ENCODE data around the gene ALOX12B. TPM values are rescaled to one million over a fixed set of nuclear protein-coding genes. Genes with fewer than 3 reads are reported as not detected.

The ALOX12B gene
- total and polyA plus RNA-seq, 2 of the 8 experiments (the other 6 are each of a cell fraction or from before 2014, with no cell fraction given), result 0.86 TPM; not detected in 1

DNA sequence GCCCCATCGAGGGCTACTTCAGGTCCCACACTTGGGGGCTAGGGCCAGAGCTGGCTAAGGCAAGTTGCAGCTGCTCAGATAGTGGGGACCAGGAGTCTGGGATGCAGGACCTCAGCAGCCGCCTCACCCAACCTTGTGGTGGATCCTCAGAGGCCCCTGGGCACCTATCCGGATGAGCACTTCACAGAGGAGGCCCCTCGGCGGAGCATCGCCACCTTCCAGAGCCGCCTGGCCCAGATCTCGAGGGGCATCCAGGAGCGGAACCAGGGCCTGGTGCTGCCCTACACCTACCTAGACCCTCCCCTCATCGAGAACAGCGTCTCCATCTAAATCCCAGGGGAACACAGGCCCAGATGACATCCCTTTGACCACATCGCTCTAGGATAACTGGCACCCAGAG is 39.3 kb downstream of the ALOX12B start:
- POLR2A ChIA-PET (ENCODE audit: partially characterized antibody), result interaction anchor here (2.3 kb wide), 1 partner anchor 125 kb away, joined by 7 read pairs; no protein-coding TSS in a partner anchor
- Histone ChIP-seq H3K18ac (ENCODE audit: extremely low read depth, low read length) (no peak overlapping the region), H4K20me1 (replicated peaks in 1 of 2; ENCODE audit: control insufficient read depth in 1 of 2, insufficient read depth in 2 of 2, low read length in 2 of 2) (no peaks in the 10 kb centered on the region), H3K79me2 (ENCODE audit: control insufficient read depth in 1 of 2, insufficient read depth in 2 of 2, low read length in 2 of 2) (no peaks in the 10 kb centered on the region), H2BK5ac (ENCODE audit: low read depth, low read length) (no peak overlapping the region), H3K4me1 (replicated peaks in 1 of 4; ENCODE audit: control insufficient read depth in 3 of 4, insufficient read depth in 4 of 4, low read length in 3 of 4) (no peaks in the 10 kb centered on the region), H3K4me2 (ENCODE audit: insufficient read depth in 1 of 2, low read depth in 2 of 2, low read length in 2 of 2) (no peak overlapping the region), H3K23me2 (ENCODE audit: low read depth, low read length) (no peaks in the 10 kb centered on the region; the same call in 1 of the 2 replicates), H3K36me3 (ENCODE audit: control insufficient read depth in 2 of 4, insufficient read depth in 4 of 4, low read length in 3 of 4) (no peaks in the 10 kb centered on the region; a peak in 1 of 8 replicates), H4K5ac (ENCODE audit: insufficient read length, low read depth, low read length) (no peak overlapping the region), H2BK12ac (ENCODE audit: low read depth, low read length) (no peak overlapping the region), H3K4me3 (ENCODE audit: extremely low read depth in 1 of 4, insufficient read depth in 2 of 4, low read depth in 3 of 4, low read length in 4 of 4) (no peak overlapping the region), H2BK120ac (replicated peaks; ENCODE audit: low read depth, low read length) (no peak overlapping the region), H3K56ac (replicated peaks; ENCODE audit: insufficient read length, low read depth, low read length) (no peak overlapping the region), H3K4ac (replicated peaks; ENCODE audit: insufficient read length, low read depth, low read length) (no peak overlapping the region), H4K91ac (replicated peaks; ENCODE audit: insufficient read length, low read length) (no peak overlapping the region), H3K14ac (ENCODE audit: insufficient read length) (no peak overlapping the region), H3K27ac (ENCODE audit: low read depth, low read length) (no peak overlapping the region), H3K23ac (ENCODE audit: insufficient read length) (no peak overlapping the region), H2BK15ac (ENCODE audit: low read length) (no peak overlapping the region), H2AFZ (ENCODE audit: low read length) (no peak overlapping the region), H2BK20ac (ENCODE audit: low read length) (no peak overlapping the region), H4K8ac (ENCODE audit: extremely low read depth, insufficient read depth, low read length) (peak overlapping the region; percentile 71; the same call in 1 of the 2 replicates), H3K9ac (replicated peaks in 1 of 4; ENCODE audit: extremely low read depth in 1 of 4, low read depth in 3 of 4, low read length in 3 of 4) (no peak overlapping the region), H3K9me3 (ENCODE audit: insufficient read depth in 2 of 2, low read depth in 1 of 2, low read length in 1 of 2) (no peaks in the 10 kb centered on the region), H2AK5ac (ENCODE audit: low read depth, low read length) (no peak overlapping the region), H3K79me1 (ENCODE audit: low read depth, low read length) (no peaks in the 10 kb centered on the region), H3K27me3 (replicated peaks in 1 of 4; ENCODE audit: control insufficient read depth in 3 of 4, extremely low read depth in 1 of 4, insufficient read depth in 3 of 4, low read length in 3 of 4) (peaks cover 0 to 3% (median 1%) of the 10 kb centered on the region in 4 experiments; a peak in 3 of 7 replicates)
- FAIRE-seq (no peak), DNase-seq (ENCODE audit: low read depth in 1 of 2, low spot score in 2 of 2) (no peak)
- 94% methylated on average over 12 of the region's 12 CpGs; no CpG with 5 or more reads in 1 of the 2 experiments for WGBS, 2 experiments (ENCODE audit: extremely low coverage in 1 of 2, insufficient coverage in 1 of 2, insufficient read length in 1 of 2, insufficient replicate concordance in 2 of 2, low coverage in 1 of 2, low lambda C conversion rate in 2 of 2, missing lambda C conversion rate in 1 of 2)
- CTCF ChIA-PET (ENCODE audit: partially characterized antibody), result interaction anchor here (0.7 to 2.8 kb wide), 5 partner anchors 9 to 304 kb away, joined by 3 to 19 read pairs (median 3); no protein-coding TSS in a partner anchor
- TF ChIP-seq ZNF274 (IDR thresholded peaks at IDR 0.05; ENCODE audit: borderline replicate concordance, extremely low read depth, low read length) (no peak), BRCA1 (IDR thresholded peaks at IDR 0.05; ENCODE audit: low read depth, low read length) (no peak), MAX (IDR thresholded peaks at IDR 0.05) (no peak), JUND (IDR thresholded peaks at IDR 0.05; ENCODE audit: low read length) (no peak), SRF (IDR thresholded peaks at IDR 0.05; ENCODE audit: low read depth, low read length) (no peak), CEBPB (IDR thresholded peaks at IDR 0.05; ENCODE audit: low read depth, low read length) (no peak), FOSL1 (IDR thresholded peaks at IDR 0.05; ENCODE audit: insufficient read depth, low read depth, low read length) (no peak), SP1 (IDR thresholded peaks at IDR 0.05; ENCODE audit: low read depth, low read length) (no peak), SIN3A (conservative IDR thresholded peaks at IDR 0.05 in 1 of 2, IDR thresholded peaks at IDR 0.05 in 1 of 2; ENCODE audit: low read depth in 1 of 2, low read length in 2 of 2) (no peak), RBBP5 (IDR thresholded peaks at IDR 0.05; ENCODE audit: borderline replicate concordance, low read depth, low read length) (no peak), JUN (IDR thresholded peaks at IDR 0.05; ENCODE audit: low read depth, low read length) (no peak), EGR1 (IDR thresholded peaks at IDR 0.05; ENCODE audit: borderline replicate concordance, low read depth, low read length) (no peak)
- TF ChIP-seq, protein P1, sequence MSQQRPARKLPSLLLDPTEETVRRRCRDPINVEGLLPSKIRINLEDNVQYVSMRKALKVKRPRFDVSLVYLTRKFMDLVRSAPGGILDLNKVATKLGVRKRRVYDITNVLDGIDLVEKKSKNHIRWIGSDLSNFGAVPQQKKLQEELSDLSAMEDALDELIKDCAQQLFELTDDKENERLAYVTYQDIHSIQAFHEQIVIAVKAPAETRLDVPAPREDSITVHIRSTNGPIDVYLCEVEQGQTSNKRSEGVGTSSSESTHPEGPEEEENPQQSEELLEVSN (IDR thresholded peaks at IDR 0.05), result no peak
